GM20431 (cell line): ENCODE data around the gene CNKSR1.

Experiments used
- in situ Hi-C: fragments of 300-500 bp; cut with MseI, MboI; formaldehyde crosslinking; loops from one replicate; pipeline ENCODE4 v1.15.0; 2020; ENCODE audit warnings: low sequenced_read_pairs; ENCODE audit not compliant: unreplicated experiment

Gene CNKSR1

DNA sequence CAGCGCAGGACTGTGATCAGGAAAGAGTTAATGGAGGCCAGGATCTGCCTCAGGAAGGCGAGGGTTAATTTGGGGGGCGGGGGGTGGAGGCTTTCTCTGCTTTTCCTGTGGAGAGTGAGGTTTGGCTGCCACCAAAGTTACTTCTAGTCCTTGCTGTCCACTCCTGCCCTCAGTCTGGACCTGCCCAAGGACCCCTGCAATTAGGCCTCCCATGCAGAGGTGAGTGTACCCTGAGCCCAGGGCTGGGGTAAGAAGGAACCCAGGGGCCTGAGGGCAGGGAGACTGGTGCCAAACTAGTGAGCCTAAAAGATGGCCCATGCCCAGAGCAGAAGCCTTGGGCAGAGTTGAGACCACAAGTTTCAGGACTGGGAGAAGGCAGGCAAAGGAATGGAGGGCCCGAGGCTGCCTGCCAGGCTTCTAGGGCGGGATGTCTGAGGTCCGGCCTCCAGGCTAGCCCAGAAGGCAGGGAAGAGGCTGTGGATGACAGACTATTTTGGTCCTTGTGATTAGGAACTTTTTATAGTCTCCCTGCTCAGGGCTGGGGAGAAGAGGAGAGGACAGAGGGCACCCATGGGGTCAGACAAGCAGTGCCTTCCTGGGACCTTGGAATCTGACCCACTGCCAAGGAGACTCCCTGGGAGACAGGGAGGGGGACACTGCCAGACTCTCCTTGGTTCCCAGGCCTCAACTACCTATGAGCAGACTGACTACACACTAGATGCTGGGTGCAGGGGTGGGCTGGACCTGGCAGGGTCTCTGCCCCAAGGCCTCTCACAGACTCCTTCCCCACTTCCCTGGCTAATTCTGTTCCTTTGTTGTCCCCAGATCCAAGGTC lies 18.2 kb upstream of the CNKSR1 start, which contains the start of gene FAM110D:
Gene FAM110D (plus strand): TSS at position 172 of the 835 bp plus-strand sequence. CDS start 2,213 bp downstream, outside the sequence.
- in situ Hi-C loops, result loop anchor here (10.0 kb wide), 1 partner anchor 54 kb away; no protein-coding TSS in a partner anchor

GRCh38 chr1:26159743-26160039 lies 17.6 kb upstream of the CNKSR1 start:
- in situ Hi-C loops, result loop anchor here (10.0 kb wide), 1 partner anchor 55 kb away; no protein-coding TSS in a partner anchor

GRCh38 chr1:26160527-26161414 lies 16.5 kb upstream of the CNKSR1 start:
- in situ Hi-C loops, result no loop called here

DNA sequence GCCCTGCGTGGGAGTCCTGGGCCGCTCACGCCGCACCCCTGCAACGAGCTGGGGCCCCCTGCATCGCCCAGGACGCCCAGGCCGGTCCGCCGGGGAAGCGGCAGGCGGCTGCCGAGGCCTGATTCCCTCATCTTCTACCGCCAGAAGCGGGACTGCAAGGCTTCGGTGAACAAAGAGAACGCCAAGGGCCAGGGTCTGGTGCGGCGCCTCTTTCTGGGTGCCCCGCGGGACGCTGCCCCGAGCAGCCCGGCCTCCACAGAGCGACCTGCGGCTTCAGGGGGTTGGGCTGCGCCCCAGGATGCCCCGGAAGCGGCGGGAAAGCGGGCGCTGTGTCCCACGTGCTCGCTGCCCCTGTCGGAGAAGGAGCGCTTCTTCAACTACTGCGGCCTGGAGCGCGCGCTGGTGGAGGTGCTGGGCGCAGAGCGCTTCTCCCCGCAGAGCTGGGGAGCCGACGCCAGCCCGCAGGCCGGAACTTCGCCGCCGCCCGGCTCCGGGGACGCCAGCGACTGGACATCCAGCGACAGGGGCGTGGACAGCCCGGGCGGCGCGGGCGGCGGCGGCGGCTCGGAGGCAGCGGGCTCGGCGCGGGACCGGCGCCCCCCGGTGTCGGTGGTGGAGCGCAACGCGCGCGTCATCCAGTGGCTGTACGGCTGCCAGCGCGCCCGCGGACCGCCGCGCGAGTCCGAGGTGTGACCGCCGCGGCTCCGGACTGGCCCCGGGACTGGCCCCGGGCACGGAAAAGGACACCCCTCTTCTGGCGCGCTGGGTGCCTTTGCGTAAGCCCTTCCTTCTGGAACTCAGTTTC lies 15.7 kb upstream of the CNKSR1 start:
- in situ Hi-C loops, result no loop called here

- in situ Hi-C loops, result no loop called here
Observed at GRCh38 chr1:26162220-26162709, 15.0 kb upstream of the CNKSR1 start.

DNA sequence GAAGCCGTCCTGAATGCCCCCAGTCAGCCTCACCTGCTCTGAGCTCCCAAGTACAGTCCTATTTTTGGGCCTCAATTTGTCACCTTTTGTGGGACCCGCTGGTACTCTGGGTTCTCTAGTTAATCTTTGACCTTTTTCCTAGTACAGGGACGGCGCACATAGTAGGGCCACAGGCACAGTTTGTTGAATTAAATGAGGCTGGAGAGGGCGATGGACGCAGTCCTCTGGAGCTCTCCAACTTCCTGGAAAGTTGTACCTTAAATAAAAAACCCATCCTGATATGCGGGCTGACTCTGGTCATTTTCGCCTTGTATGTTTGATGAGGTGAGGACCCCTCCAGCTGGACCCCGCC lies 13.6 kb upstream of the CNKSR1 start:
- in situ Hi-C loops, result no loop called here

DNA sequence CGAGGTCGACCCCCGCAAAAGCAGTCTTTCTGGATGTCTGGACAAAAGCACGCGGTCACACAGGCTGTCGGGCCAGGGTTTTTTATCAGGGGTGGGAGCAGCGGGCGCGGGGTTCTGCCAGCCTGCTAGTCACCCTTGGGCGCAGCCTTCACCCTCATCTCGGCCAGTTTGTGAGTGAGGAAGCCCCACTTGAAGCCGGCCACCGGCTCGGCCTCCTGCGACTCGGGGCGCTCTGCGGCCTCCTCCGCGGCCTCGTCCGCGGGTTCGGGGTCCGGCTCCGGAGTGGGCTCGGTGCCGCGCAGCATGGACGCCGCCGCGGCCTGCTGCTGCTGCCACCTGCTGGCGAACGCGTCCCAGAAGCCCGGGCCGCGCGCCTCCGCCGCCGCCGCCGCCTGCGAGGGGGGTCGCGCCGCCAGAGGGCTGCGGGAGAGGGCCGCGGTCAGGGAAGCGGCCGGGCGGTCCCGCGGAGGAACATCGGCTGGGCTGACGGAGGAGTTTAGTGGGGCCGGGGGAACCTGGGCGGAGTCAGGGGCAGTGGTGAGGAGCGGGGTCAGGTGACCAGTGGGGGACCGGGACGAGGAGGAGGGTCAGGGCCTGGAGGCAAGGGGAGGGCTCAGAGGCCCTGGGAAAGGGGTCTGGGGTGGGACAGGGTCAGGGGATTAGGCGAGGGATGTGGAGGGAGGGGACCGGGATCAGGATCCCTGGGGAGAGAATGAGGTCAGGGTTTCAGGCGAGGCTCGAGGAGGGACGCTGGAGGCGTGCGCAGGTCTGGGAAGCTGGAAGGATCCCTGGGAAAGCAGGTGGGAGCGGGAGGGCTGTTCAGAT lies 13.0 kb upstream of the CNKSR1 start:
- in situ Hi-C loops, result no loop called here

- in situ Hi-C loops, result no loop called here
Observed at GRCh38 chr1:26164861-26165842, 12.1 kb upstream of the CNKSR1 start.

DNA sequence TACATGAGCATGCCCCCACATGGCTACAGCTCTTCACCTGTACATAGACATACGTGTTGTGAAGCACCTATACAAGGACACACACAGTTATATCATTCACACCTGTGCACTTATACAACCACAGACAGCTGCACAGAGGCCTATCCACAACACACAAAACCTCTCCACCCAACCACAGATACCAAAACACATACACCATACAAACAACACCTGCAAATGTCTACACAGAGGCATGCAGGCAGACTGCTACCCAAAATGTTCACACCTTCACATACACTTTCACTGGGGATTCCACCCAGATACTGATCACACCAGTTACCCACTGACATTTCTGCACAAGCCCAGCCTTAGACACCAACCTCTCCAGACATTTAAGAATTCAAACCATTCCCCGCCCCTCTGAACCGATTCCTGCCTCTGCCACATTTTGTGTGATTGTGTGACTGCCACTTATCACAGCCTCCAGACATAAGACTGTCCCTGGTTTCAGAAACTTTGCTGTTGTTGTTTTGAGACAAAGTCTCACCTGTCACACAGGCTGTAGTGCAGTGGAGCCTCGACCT lies 10.5 kb upstream of the CNKSR1 start:
- in situ Hi-C loops, result no loop called here

DNA sequence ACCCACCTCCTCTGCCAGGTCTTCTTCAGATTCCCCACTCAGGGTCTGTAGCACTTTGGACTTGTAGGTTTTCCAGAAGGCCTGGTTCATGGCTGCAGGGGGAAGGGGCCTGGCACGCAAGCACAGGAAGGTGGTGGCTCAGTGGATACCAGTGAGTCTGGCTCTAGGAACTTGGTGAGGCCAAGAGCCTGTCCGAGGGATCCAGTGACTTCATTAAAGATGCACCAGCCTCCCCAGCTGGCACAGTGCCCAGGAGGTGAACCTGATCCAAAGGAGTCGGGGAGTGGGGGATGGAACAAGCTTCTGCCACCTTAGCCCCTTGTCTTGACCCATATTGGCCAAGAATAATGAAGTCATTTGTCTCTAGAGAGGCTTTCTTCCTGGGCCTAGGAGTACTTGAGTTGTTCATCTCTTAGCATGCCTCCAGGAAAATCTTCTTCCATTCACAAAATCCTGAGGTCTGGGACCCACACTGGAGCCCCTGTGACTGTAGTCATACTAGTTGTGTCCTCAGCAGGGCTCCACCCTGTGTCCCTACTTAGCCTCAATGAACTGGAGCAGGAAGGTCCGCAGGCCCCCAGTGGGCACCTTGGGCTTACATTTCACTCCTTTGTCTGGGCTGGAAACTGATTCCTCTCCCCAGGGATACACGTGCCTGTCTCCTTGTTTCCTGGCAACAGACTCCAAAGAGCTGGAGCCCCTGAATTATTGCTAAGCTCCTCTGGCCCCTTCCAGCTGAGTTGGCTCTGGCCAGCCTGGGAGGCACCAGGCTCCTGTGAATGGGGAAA lies 8.7 kb upstream of the CNKSR1 start, which contains the start of gene C1orf232:
Gene C1orf232 (minus strand): TSS at position 554 of the 788 bp plus-strand sequence. CDS start 464 bp downstream, at position 90.
- in situ Hi-C loops, result no loop called here

GRCh38 chr1:26169198-26169554 lies 8.1 kb upstream of the CNKSR1 start:
- in situ Hi-C loops, result no loop called here

- in situ Hi-C loops, result no loop called here
Observed at GRCh38 chr1:26169669-26170471, 7.4 kb upstream of the CNKSR1 start, which contains the start of gene ZNF593. TSS of gene ZNF593 (plus strand) at chr1:26169908. CDS start at chr1:26169984, 76 bp downstream.

DNA sequence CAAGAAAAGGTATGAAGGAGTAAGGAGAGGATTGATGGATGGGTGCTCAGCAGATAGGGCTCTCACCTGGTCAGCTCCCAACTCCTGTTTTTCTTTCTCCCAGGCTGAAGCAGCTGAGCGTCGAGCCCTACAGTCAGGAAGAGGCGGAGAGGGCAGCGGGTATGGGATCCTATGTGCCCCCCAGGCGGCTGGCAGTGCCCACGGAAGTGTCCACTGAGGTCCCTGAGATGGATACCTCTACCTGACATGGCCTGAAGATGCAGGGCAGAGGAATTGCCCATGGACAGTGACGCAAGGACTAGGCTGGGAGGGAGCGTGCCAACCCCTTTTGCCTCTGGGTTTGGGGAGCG lies 6.8 kb upstream of the CNKSR1 start:
- in situ Hi-C loops, result no loop called here

GRCh38 chr1:26171084-26172072 lies 5.9 kb upstream of the CNKSR1 start, which contains the start of gene ZNF593OS:
TSS of gene ZNF593OS (minus strand) at chr1:26171832. CDS start at chr1:26171661, 171 bp downstream.
- in situ Hi-C loops, result no loop called here

DNA sequence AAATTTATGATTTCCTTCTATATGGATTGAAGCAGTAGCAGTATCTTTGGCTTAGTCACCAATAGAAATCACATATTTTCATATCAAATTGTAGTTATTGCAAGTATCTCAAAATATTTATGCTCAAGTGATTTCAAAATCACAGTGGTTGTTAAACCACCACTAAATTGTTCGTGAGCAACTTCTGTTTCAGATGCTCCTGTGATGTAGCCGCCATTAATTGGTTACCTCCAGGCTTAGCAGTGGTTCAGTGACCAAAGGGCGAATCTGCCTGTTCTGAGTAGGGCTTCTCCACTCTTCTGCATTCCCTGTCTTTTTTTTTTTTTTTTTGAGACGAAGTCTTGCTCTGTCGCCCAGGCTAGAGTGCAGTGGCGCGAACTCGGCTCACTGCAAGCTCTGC lies 1.9 kb upstream of the CNKSR1 start:
- in situ Hi-C loops, result no loop called here
